NT2/D1 (cell line): ENCODE data around the gene AHSG.

Experiments
- YY1 ChIP-seq: IDR thresholded peaks from 2 replicates; pipeline ENCODE4 v1.6.1; 2011; ENCODE audit not compliant: insufficient read length, insufficient read depth
- ZNF274 ChIP-seq: IDR thresholded peaks from 2 replicates; pipeline ENCODE4 v1.6.1; 2011; ENCODE audit warnings: mild to moderate bottlenecking, low read depth, low read length

DNA sequence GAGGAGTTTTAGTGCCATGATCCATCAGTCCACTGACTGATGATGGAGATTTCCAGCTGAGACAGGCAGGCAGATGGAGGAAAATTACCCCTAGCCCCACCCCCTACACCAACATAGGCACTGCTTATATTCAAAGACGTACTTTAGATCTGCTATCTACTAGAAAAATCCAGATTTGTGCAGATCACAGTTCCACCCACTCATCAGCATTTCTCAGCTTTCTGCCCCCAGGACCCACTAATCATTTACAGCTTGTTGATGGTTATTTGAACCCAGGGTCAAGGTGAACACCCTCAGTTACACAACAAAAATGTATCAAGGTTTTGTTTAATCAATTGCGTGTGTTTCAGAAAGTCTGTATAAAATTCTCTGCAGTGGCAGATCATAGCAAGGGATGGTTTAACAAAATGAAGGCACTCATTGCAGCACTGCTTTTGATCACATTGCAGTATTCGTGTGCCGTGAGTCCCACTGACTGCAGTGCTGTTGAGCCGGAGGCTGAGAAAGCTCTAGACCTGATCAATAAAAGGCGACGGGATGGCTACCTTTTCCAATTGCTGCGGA is 52.8 kb downstream of the AHSG start, which contains the start of gene HRG:
- TF ChIP-seq ZNF274 (no peak), YY1 (no peak)
